Neuronal stem cell (in vitro differentiated cells): ENCODE measurements around the gene LPAR1.

Experiments
- DNase-seq: peaks from one replicate; pipeline ENCODE4 v3.0.0-alpha.2; 2013; ENCODE audit warnings: low spot score
- H2AFZ ChIP-seq: one replicate; pipeline ENCODE4 v1.6.1; 2013; ENCODE audit warnings: mild to moderate bottlenecking, low read length, inconsistent platforms
- H2AK5ac ChIP-seq: 2 replicates; pipeline ENCODE4 v1.6.1; 2013; ENCODE audit warnings: low read depth, mild to moderate bottlenecking, inconsistent platforms, low read length, moderate library complexity, mixed read lengths
- H2BK120ac ChIP-seq: 2 replicates; pipeline ENCODE4 v1.6.1; 2013; ENCODE audit warnings: low read depth, mild to moderate bottlenecking, inconsistent platforms, low read length, moderate library complexity, mixed read lengths
- H2BK12ac ChIP-seq: one replicate; pipeline ENCODE4 v1.6.1; 2013; ENCODE audit warnings: low read length, inconsistent platforms
- H2BK15ac ChIP-seq: 2 replicates; pipeline ENCODE4 v1.6.1; 2013; ENCODE audit warnings: mild to moderate bottlenecking, low read length, inconsistent platforms, mixed read lengths
- H2BK5ac ChIP-seq: one replicate; pipeline ENCODE4 v1.6.1; 2013; ENCODE audit warnings: inconsistent platforms, mild to moderate bottlenecking, low read length, moderate library complexity
- H3K14ac ChIP-seq: one replicate; pipeline ENCODE4 v1.6.1; 2013; ENCODE audit warnings: low read length, inconsistent platforms
- H3K18ac ChIP-seq: 2 replicates; pipeline ENCODE4 v1.6.1; 2013; ENCODE audit warnings: low read length, inconsistent platforms
- H3K23ac ChIP-seq: 2 replicates; pipeline ENCODE4 v1.6.1; 2013; ENCODE audit warnings: low read depth, mild to moderate bottlenecking, mixed read lengths, low read length, inconsistent platforms; ENCODE audit not compliant: poor library complexity
- H3K27ac ChIP-seq: replicated peaks from 3 replicates; pipeline ENCODE4 v1.5.1; 2013; ENCODE audit warnings: low read length, inconsistent platforms
- H3K27me3 ChIP-seq, 3 experiments: 2 replicates each; pipeline ENCODE4 v1.6.1; 2013; ENCODE audit warnings: low read length in 3 of 3, mild to moderate bottlenecking in 2 of 3, inconsistent platforms in 1 of 3, low read depth in 1 of 3, mixed read lengths in 1 of 3, moderate library complexity in 1 of 3; ENCODE audit not compliant: control insufficient read depth in 3 of 3, insufficient read depth in 3 of 3
- H3K36me3 ChIP-seq, 2 donors: replicated peaks in 1 of 2; 2 replicates each; pipeline ENCODE4 v1.6.1; 2013; ENCODE audit warnings: low read length in 2 of 2; ENCODE audit not compliant: control insufficient read depth in 2 of 2, insufficient read depth in 2 of 2
- H3K4ac ChIP-seq: 2 replicates; pipeline ENCODE4 v1.6.1; 2013; ENCODE audit warnings: inconsistent platforms, mild to moderate bottlenecking, low read length, moderate library complexity
- H3K4me1 ChIP-seq, 2 donors: 1 replicate in 1 of 2; 2 replicates in 1 of 2; pipeline ENCODE4 v1.6.1; 2013; ENCODE audit warnings: low read length in 2 of 2, low read depth in 1 of 2; ENCODE audit not compliant: control insufficient read depth in 2 of 2, insufficient read depth in 1 of 2
- H3K4me2 ChIP-seq: one replicate; pipeline ENCODE4 v1.6.1; 2013; ENCODE audit warnings: mild to moderate bottlenecking, low read length, inconsistent platforms; ENCODE audit not compliant: insufficient read depth, poor library complexity, severe bottlenecking
- H3K4me3 ChIP-seq, 2 donors: 2 replicates each; pipeline ENCODE4 v1.5.1; 2013; ENCODE audit warnings: low read length in 2 of 2, mild to moderate bottlenecking in 2 of 2, inconsistent platforms in 1 of 2, moderate library complexity in 1 of 2
- H3K79me1 ChIP-seq: one replicate; pipeline ENCODE4 v1.6.1; 2013; ENCODE audit warnings: low read depth, mild to moderate bottlenecking, inconsistent platforms, low read length, moderate library complexity
- H3K9ac ChIP-seq: one replicate; pipeline ENCODE4 v1.6.1; 2013; ENCODE audit warnings: mild to moderate bottlenecking, low read depth, low read length, inconsistent platforms; ENCODE audit not compliant: poor library complexity
- H3K9me3 ChIP-seq, 2 donors: replicated peaks in 1 of 2; 2 replicates each; pipeline versions ENCODE3 to v1.6.1; 2013; ENCODE audit warnings: low read length in 2 of 2, mild to moderate bottlenecking in 2 of 2, inconsistent platforms in 1 of 2, low read depth in 1 of 2, mixed read lengths in 1 of 2, moderate library complexity in 1 of 2; ENCODE audit not compliant: control insufficient read depth in 2 of 2, insufficient read depth in 1 of 2
- H4K8ac ChIP-seq: one replicate; pipeline ENCODE4 v1.6.1; 2013; ENCODE audit warnings: low read depth, mild to moderate bottlenecking, inconsistent platforms, low read length, moderate library complexity
- H4K91ac ChIP-seq: one replicate; pipeline ENCODE4 v1.6.1; 2013; ENCODE audit warnings: low read length, low read depth, mild to moderate bottlenecking, inconsistent platforms; ENCODE audit not compliant: poor library complexity
- WGBS, 2 donors: extraction: QIAGEN DNeasy Blood & Tissue Kit; methylation state at CpG; one replicate each; pipeline ENCODE4 v1.1.7; 2013; ENCODE audit warnings: missing lambda C conversion rate in 2 of 2, mixed read lengths in 1 of 2; ENCODE audit not compliant: insufficient read length in 2 of 2, insufficient replicate concordance in 1 of 2; ENCODE audit errors: extremely low coverage in 2 of 2; 5-methylcytosine and 5-hydroxymethylcytosine counted together

The LPAR1 gene

GRCh38 chr9:110842986-110843385 lies 195.3 kb downstream of the LPAR1 start:
- no peak overlapping the region for H2BK15ac ChIP-seq
- H2BK5ac ChIP-seq: no peak overlapping the region
- H3K23ac ChIP-seq: no peak overlapping the region
- no peak overlapping the region for H2AK5ac ChIP-seq
- no peak for DNase-seq
- peaks cover 0 to 3% of the 10 kb centered on the region in 2 donors for H3K9me3 ChIP-seq
- H3K36me3 ChIP-seq: no peaks in the 10 kb centered on the region
- H3K79me1 ChIP-seq: no peaks in the 10 kb centered on the region
- H2AFZ ChIP-seq: no peak overlapping the region
- H4K8ac ChIP-seq: no peak overlapping the region
- no peaks in the 10 kb centered on the region for H3K4me1 ChIP-seq
- no peak overlapping the region for H3K4me3 ChIP-seq
- no peak overlapping the region for H2BK120ac ChIP-seq
- H3K27ac ChIP-seq: no peak overlapping the region
- H3K18ac ChIP-seq: no peak overlapping the region
- H3K4ac ChIP-seq: no peak overlapping the region
- H3K4me2 ChIP-seq: no peak overlapping the region
- H2BK12ac ChIP-seq: no peak overlapping the region
- no peak overlapping the region for H4K91ac ChIP-seq
- no peak overlapping the region for H3K14ac ChIP-seq
- no CpG with 5 or more reads among the region's 3 CpGs for WGBS, 2 donors
- no peaks in the 10 kb centered on the region for H3K27me3 ChIP-seq
- no peak overlapping the region for H3K9ac ChIP-seq

DNA sequence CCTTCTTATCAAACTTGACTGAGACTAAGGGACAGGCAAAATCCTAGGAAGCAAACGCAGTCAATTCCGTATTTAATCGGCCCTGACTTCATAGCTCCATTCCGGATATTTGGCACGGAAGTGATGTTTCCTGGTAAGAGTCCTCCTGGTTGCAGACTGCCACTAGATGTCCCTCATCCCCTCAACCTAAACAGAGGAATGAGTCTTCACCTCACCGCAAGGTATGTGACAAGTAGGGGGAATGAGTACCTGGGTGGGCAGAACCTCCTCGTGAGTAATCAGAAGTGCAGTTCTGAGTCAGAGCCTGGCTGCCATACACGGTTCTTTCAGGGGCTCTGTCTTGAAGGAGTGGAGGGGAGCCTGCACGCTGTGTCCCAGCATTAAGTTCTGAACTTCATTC lies 196.1 kb downstream of the LPAR1 start:
- WGBS, 2 donors: no CpG with 5 or more reads among the region's 9 CpGs

DNA sequence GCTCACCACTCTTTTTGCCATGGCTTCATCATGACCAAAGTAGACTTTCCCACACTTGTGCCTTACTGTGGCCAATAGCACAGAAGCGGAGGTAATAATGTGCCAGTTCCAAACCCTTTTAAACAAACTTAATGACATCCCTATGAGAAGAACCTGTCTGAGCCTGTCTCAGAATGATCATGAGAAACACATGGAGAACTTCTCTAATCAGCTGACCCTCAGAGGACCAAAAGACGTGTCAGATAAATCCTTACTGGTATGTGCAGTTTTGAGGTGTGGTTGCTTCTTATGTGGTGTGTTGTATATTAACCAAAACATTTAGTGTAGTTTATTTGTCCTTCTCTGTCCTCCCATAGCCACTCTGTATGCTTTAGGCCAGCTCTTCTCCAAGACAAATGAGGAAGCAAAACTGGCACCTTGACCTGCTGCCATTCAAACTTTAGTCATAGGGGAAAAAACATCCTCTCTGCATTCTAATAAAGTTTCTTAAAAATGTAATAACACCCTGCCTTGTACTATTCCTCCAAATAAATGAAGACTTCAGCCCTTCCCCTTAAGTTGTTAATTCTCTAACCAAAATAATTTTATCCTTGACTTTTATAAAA lies 200.8 kb downstream of the LPAR1 start:
- Histone ChIP-seq H3K4me2 (no peak overlapping the region), H4K8ac (no peak overlapping the region), H3K9ac (no peak overlapping the region), H2AFZ (no peak overlapping the region), H2BK12ac (no peak overlapping the region), H3K4me3 (no peak overlapping the region), H3K4me1 (no peaks in the 10 kb centered on the region), H2BK15ac (no peak overlapping the region), H3K79me1 (no peaks in the 10 kb centered on the region), H3K27me3 (no peaks in the 10 kb centered on the region), H3K4ac (no peak overlapping the region), H2BK120ac (no peak overlapping the region), H3K18ac (no peak overlapping the region), H4K91ac (no peak overlapping the region), H3K9me3 (peaks cover 0 to 2% of the 10 kb centered on the region in 2 donors), H3K14ac (no peak overlapping the region), H3K36me3 (no peaks in the 10 kb centered on the region), H2BK5ac (no peak overlapping the region), H3K27ac (no peak overlapping the region), H2AK5ac (no peak overlapping the region), H3K23ac (no peak overlapping the region)
- no peak for DNase-seq
- WGBS, 2 donors: no CpG with 5 or more reads among the region's 2 CpGs

More for the DNA sequence above, 196.1 kb downstream of the LPAR1 start:
- Histone ChIP-seq H3K27me3 (no peaks in the 10 kb centered on the region), H3K36me3 (no peaks in the 10 kb centered on the region), H3K4me2 (no peak overlapping the region), H3K79me1 (no peaks in the 10 kb centered on the region), H2BK12ac (no peak overlapping the region), H4K8ac (no peak overlapping the region), H3K18ac (no peak overlapping the region), H2AK5ac (no peak overlapping the region), H3K4me3 (no peak overlapping the region), H3K23ac (no peak overlapping the region), H3K9ac (no peak overlapping the region), H2AFZ (no peak overlapping the region), H3K27ac (no peak overlapping the region), H3K9me3 (peaks cover 0 to 3% of the 10 kb centered on the region in 2 donors), H2BK15ac (no peak overlapping the region), H3K14ac (no peak overlapping the region), H3K4me1 (no peaks in the 10 kb centered on the region), H2BK120ac (no peak overlapping the region), H3K4ac (no peak overlapping the region), H4K91ac (no peak overlapping the region), H2BK5ac (no peak overlapping the region)
- DNase-seq: no peak

DNA sequence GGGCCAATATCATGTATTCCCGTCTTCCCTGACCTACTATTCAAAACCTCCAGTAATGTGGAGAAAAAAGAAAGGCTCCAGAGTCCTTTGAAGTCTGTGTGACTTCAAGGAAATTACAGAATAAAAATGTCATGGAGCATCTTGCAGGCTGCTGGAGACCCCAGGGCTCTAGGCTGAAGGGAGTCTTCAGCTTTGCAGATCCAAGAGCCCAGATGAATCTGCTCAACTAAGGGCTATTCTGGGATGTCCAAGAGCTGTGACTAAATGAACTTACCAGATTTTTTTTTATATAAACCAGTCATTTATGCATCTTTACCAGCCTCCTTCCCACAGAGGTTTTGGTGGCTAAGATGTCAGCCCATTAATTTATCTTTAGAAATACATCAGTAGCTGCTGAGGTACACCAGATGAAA lies 202.4 kb downstream of the LPAR1 start:
- H3K18ac ChIP-seq: no peak overlapping the region
- H3K9ac ChIP-seq: no peak overlapping the region
- DNase-seq: no peak
- H2AK5ac ChIP-seq: no peak overlapping the region
- H3K4me3 ChIP-seq: no peak overlapping the region
- H3K14ac ChIP-seq: no peak overlapping the region
- peaks cover 0 to 2% of the 10 kb centered on the region in 2 donors for H3K4me1 ChIP-seq
- no CpG with 5 or more reads among the region's 1 CpG for WGBS, 2 donors
- no peak overlapping the region for H2BK120ac ChIP-seq
- no peak overlapping the region for H2BK15ac ChIP-seq
- no peak overlapping the region for H2AFZ ChIP-seq
- H3K23ac ChIP-seq: no peak overlapping the region
- peaks cover 0 to 2% of the 10 kb centered on the region in 2 donors for H3K9me3 ChIP-seq
- no peaks in the 10 kb centered on the region for H3K36me3 ChIP-seq
- H4K8ac ChIP-seq: no peak overlapping the region
- no peak overlapping the region for H3K27ac ChIP-seq
- no peak overlapping the region for H4K91ac ChIP-seq
- no peak overlapping the region for H3K4me2 ChIP-seq
- H3K79me1 ChIP-seq: no peaks in the 10 kb centered on the region
- H3K4ac ChIP-seq: no peak overlapping the region
- no peak overlapping the region for H2BK5ac ChIP-seq
- no peaks in the 10 kb centered on the region for H3K27me3 ChIP-seq
- no peak overlapping the region for H2BK12ac ChIP-seq
